Activated CD8-positive, alpha-beta memory T cell treated with anti-CD3 and anti-CD28 coated beads, Interleukin-2, amount 50 U/mL, for 24 hours (primary cell): ENCODE results near the gene CEND1.
A peak's percentile ranks its signal among the peaks of the same experiment; 100 is the strongest.

ENCODE experiments used
- DNase-seq: peaks from one replicate; pipeline ENCODE4 v3.0.0-alpha.2; 2020; ENCODE audit errors: extremely low read depth

The CEND1 gene

GRCh38 chr11:827146-827896 lies 37.4 kb upstream of the CEND1 start:
- no peak for DNase-seq

- DNase-seq: no peak
These were observed 36.9 kb upstream of the CEND1 start for GRCh38 chr11:826836-827145.

- DNase-seq: no peak
These were observed 36.3 kb upstream of the CEND1 start for GRCh38 chr11:826227-826621.

- DNase-seq: no peak
These were observed 35.7 kb upstream of the CEND1 start for GRCh38 chr11:825366-826226.

- no peak for DNase-seq
These were observed 35.1 kb upstream of the CEND1 start for GRCh38 chr11:824942-825341.

DNA sequence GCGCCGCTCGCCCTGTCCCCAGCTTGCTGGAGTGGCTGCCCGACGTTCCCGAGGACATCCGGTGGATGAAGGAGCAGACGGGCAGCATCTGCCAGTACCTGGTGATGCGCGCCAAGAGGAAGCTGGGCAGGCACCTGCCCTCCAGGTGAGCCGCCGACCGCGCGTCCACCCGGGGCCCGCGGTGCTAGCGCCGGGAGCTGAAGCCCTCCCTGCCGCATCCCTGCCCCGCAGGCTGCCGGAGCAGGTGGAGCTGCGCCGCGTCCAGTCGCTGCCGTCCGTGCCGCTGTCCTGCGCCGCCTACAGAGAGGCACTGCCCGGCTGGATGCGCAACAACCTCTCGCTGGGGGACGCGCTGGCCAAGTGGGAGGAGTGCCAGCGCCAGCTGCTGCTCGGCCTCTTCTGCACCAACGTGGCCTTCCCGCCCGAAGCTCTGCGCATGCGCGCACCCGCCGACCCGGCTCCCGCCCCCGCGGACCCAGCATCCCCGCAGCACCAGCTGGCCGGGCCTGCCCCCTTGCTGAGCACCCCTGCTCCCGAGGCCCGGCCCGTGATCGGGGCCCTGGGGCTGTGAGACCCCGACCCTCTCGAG lies 34.5 kb upstream of the CEND1 start:
- DNase-seq: no peak

- no peak for DNase-seq
These were observed 33.8 kb upstream of the CEND1 start for GRCh38 chr11:823441-824291.

DNA sequence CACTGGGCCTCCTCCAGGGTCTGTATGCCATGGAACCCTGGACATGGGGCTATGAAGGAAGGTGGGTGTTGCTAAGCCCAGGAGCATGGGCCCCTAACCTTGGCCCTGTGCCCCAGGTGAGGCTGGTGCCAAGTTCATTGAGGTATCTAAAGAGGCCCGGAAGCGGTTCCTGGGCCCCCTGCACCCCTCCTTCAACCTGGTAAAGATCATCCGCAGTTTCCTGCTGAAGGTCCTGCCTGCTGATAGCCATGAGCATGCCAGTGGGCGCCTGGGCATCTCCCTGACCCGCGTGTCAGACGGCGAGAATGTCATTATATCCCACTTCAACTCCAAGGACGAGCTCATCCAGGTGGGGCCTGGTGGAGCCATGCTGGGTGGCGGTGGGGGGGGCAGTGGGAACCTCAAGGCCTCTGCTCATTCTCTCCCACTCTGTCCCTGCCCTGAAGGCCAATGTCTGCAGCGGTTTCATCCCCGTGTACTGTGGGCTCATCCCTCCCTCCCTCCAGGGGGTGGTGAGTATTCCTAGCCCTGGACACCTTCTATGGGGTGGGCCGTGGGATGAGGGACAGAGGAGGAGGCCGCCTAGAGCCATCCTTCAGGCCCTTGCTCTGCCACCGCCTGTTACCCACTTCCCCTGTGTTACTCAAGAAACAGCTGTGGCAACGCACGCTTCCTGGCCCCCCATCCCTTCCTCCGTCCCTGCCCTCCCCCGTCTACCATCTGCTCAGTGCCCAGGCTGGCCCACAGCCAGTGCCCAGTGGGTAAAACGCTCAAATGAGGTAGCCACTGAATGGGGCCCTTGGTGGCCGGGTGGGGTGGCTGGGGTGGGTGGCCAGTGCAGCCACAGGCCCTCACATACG lies 31.9 kb upstream of the CEND1 start:
- no peak for DNase-seq

DNA sequence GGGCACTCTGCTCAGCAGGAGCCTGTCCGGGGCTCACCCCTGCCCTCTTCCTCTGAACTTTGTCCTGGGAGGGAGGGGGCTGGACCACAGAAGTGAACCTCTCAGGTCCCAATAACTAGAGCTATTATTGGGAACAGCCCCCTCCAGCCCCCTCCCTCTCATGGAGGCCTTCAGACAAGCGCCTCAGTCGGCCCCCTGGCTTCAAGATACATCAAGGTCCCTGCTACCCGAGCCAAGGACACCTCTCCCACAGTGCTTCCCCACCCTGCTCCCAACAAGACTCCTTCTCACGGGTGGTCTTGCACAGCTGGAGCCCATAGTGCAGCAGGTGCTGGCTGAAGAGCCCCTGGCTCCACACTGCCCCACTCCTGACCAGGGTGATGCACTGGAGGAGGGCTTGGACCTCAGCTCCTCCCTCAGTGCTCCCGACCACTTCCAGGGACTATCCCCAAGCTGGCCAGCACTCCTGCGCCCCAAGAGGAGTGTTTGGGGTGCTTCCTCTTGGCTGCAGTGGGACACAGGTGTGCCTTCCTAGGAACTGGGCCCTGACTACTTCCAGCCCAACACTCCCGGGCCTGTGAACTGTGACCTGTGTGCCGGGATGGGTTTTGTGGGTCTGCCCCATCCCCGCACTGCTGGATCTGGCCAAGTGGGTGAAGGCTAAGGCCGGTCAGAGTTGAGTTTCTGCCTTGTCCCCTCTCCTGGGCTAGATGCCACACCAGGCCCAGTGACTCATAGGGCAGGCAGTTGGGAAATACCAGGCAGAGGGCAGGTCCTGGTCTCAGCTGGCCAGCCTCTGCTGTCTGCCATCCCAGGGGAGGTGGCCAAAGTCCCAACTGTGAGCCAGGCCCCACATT lies 31.0 kb upstream of the CEND1 start:
- no peak for DNase-seq

DNA sequence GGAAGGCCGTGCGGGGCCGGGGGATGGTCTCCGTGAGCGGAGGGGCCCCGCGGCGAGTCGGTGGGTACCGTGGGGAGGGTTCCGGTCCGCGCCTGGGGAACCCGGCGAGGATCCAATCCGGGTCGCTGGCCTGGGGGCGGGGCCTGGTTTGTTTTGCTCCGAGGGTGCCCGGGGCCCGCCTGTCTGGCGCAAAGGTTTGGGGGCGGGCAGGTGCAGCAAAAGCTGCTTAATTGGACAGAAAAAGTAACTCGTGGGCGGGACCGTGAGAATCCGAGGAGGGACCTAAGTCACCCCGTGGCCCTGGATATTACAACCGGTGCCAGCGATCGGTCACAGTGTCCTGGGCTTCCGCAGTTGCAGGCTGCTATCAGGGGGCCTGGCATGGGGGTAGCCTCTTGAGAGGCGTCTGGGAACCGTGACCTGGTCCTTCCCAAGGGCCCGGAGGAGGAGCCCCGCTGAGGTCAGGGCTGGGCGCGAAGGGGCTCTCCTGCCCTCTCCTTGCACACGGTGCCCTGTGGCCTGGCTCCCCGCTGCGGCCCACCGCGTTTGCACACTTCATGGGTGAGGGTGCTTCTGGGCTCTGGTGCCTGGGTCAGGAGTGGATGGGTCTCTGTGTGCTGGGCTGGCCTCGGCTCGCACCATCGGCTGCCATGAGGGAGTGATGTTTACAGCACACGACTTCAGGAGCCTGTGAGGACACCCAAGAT lies 30.2 kb upstream of the CEND1 start:
- peak; percentile 73 for DNase-seq

DNA sequence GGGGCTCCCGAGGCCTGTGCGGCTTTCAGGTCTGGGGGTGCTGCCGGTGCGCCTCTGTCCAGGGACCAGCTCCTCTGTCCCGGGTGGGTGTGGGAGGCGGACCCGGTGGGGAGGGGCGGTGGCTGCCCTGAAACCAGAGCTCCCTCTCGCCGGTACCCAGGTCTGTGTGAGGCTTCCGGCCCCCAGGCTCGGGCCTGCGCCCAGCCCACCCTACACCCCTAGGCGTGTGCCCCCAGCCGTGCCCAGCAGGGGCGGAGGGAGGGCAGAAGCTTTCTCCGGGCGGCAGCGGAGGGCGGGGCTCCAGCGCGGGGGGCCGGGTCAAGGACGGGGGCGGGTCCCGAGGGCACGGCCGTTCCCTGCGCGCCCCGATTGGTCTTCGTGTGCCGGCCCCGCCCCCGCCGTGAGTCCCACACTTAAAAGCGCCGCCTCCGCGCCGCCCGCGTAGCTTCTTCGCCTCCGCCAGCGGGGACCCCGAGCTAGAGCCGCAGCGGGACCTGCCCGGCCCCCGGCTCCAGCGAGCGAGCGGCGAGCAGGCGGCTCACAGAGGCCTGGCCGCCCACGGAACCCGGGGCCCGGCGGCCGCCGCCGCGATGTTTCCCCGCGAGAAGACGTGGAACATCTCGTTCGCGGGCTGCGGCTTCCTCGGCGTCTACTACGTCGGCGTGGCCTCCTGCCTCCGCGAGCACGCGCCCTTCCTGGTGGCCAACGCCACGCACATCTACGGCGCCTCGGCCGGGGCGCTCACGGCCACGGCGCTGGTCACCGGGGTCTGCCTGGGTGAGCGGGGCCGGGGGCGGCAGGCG lies 29.4 kb upstream of the CEND1 start:
- peak; percentile 65 for DNase-seq

- DNase-seq: no peak
These were observed 28.7 kb upstream of the CEND1 start, which contains the start of gene PNPLA2 for GRCh38 chr11:818396-819128. TSS of gene PNPLA2 (plus strand) at chr11:818914. CDS start at chr11:819719, 805 bp downstream.

- DNase-seq: no peak
These were observed 26.5 kb upstream of the CEND1 start for GRCh38 chr11:816433-816779.

DNA sequence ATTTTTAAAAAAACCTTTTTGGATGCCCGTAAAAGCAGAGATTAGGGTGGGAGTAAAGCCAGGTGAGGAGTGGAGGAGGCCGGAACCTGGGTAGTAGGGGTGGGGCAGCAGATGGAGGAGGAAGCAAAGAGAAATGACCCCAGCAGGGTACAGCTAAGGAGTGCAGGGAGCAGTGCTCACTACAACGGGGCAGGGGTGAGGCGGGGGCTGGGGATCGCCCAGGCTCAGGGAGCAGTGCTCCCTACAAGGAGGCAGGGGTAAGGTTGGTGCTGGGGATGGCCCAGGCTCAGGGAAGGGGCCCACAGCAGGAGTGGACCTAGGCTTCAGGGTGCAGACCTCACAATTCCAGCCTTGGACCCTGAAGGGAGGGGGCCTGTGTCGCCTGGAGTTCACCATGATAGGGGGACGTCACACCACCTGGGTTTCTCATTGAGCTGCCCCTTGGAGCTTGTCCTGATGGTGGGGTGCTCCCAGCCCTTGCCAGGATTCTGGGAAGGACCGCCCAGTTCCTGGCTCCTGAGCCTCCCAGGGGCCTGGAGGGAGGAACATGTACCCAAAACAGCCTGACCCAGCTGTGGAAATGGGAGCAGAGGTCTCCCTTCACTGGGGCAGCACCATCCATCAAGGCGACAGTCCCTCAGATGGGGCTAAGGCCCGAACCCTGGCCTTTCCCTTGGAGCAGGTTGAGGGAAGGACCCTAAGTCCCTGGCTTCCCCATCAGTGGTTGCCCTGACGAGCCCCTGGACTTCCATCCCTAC lies 26.0 kb upstream of the CEND1 start:
- no peak for DNase-seq

- no peak for DNase-seq
These were observed 23.7 kb upstream of the CEND1 start for GRCh38 chr11:813456-814096.

GRCh38 chr11:813072-813455 lies 23.2 kb upstream of the CEND1 start:
- no peak for DNase-seq

- DNase-seq: no peak
These were observed 22.5 kb upstream of the CEND1 start for GRCh38 chr11:812390-812789.
